Mucosa of descending colon (tissue), 3 donors: ENCODE measurements around the gene CEACAM16. TPM values are rescaled to one million over a fixed set of nuclear protein-coding genes. Genes with fewer than 3 reads are reported as not detected.
A peak's percentile ranks its signal among the peaks of the same experiment; 100 is the strongest.

Experiments used
- ATAC-seq: fragments of 200-7000 bp; cut with Tn5 transposase; one replicate; pipeline ENCODE4 v1.9.1; 2020; ENCODE audit warnings: mild to moderate bottlenecking, moderate library complexity
- DNase-seq, 3 donors: peaks; one replicate each; pipeline ENCODE4 v3.0.0-alpha.2; 2020
- H3K36me3 ChIP-seq: fragments of 200-600 bp; one replicate; pipeline ENCODE4 v1.8.0; 2021; ENCODE audit warnings: low read depth, mild to moderate bottlenecking
- H3K4me1 ChIP-seq: fragments of 200-600 bp; one replicate; pipeline ENCODE4 v1.8.0; 2021; ENCODE audit warnings: low read depth, mild to moderate bottlenecking
- H3K4me3 ChIP-seq: fragments of 200-600 bp; one replicate; pipeline ENCODE4 v1.8.0; 2021; ENCODE audit warnings: mild to moderate bottlenecking
- H3K9me3 ChIP-seq: fragments of 200-600 bp; one replicate; pipeline ENCODE4 v1.8.0; 2021; ENCODE audit warnings: mild to moderate bottlenecking
- intact Hi-C, 2 donors: fragments of 100-400 bp; cut with DNase I in 1 of 2; cut with micrococcal nuclease in 1 of 2; formaldehyde crosslinking; loops; one replicate each; pipeline versions ENCODE4 v1.11.0 to v1.11.1; 2022; cut with DNase I, micrococcal nuclease
- total RNA-seq, 3 donors: library from RNA; stranded (reverse); fragmentation: NEBNext Ultra II Directional in 2 of 3; extraction: Animal tissue kit (Norgen Biotek cat#: 25700) in 2 of 3; gene quantifications; one replicate each; pipeline versions ENCODE4 v1.2.1 to v1.2.4, GENCODE V29; 2021 to 2023
- TF ChIP-seq, protein P1 (sequence below): fragments of 200-600 bp; IDR thresholded peaks from one replicate; pipeline ENCODE4 v1.8.0; 2022; ENCODE audit warnings: antibody characterized with exemption, mild to moderate bottlenecking
- donor health status: DM: no; HTN: no; CAD: no; lungs with moderate emphysema.
- donor health status: DM: no; HTN: no; CAD: no.
- donor health status: DM: no; HTN: yes; CAD: no.

The CEACAM16 gene
- total RNA-seq, 3 donors from 2014 or later: 0.17 TPM; not detected in 2

DNA sequence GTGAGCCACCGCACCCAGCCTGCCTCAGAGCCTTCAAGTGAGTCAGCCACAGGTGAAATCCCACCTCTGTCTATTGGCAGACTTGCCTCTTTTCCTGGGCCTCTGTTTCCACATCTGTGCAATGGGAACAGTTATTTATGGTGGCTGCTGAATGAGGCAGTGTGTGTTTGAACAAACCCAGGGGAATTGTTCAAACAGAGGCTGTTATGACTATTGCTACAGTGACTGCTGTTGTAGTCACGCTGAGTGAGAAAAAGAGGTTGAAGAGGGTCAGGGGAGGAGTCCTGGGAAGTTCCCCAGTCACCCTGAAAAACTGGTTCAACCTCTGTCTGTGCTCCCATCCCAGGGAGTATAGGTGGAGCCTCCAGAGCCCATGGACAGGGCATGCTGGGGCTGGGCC, 27.6 kb upstream of the CEACAM16 start, which contains the start of gene CEACAM19:
Gene CEACAM19 (plus strand): TSS at position 83 of the 400 bp plus-strand sequence. CDS start 450 bp downstream, outside the sequence.
- intact Hi-C loops: no loop called here
- ATAC-seq: peak; percentile 65
- H3K36me3 ChIP-seq: no peaks in the 10 kb centered on the region
- TF ChIP-seq, protein P1, sequence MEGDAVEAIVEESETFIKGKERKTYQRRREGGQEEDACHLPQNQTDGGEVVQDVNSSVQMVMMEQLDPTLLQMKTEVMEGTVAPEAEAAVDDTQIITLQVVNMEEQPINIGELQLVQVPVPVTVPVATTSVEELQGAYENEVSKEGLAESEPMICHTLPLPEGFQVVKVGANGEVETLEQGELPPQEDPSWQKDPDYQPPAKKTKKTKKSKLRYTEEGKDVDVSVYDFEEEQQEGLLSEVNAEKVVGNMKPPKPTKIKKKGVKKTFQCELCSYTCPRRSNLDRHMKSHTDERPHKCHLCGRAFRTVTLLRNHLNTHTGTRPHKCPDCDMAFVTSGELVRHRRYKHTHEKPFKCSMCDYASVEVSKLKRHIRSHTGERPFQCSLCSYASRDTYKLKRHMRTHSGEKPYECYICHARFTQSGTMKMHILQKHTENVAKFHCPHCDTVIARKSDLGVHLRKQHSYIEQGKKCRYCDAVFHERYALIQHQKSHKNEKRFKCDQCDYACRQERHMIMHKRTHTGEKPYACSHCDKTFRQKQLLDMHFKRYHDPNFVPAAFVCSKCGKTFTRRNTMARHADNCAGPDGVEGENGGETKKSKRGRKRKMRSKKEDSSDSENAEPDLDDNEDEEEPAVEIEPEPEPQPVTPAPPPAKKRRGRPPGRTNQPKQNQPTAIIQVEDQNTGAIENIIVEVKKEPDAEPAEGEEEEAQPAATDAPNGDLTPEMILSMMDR: no peak
- no peak within 1 kb of the TSS for H3K4me3 ChIP-seq
- H3K9me3 ChIP-seq: no peaks in the 10 kb centered on the region
- DNase-seq: no peak
- no peaks in the 10 kb centered on the region for H3K4me1 ChIP-seq

DNA sequence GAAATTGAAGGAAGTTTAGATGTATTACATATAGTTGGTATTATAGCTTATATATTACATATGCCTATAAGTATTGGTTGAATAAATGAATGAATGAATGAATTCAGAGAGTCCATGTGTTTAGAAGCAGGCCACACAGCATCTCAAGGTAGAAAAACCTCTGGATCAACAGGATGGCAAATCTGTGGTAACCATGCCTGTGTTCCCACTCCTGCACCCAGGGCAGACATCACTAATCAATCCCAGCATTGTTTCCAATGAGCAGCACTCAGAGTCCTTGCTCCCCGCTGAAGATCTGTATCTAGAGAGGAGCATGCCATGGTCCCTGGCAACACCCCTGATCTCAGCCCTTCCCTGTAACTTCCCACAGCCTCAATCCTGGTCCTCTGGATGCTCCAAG, 26.7 kb upstream of the CEACAM16 start:
- TF ChIP-seq, protein P1: no peak
- H3K9me3 ChIP-seq: no peaks in the 10 kb centered on the region
- DNase-seq (no peak), ATAC-seq (no peak)
- intact Hi-C loops: no loop called here
- H3K36me3 ChIP-seq: no peaks in the 10 kb centered on the region
- no peaks in the 10 kb centered on the region for H3K4me1 ChIP-seq
- H3K4me3 ChIP-seq: no peak overlapping the region

DNA sequence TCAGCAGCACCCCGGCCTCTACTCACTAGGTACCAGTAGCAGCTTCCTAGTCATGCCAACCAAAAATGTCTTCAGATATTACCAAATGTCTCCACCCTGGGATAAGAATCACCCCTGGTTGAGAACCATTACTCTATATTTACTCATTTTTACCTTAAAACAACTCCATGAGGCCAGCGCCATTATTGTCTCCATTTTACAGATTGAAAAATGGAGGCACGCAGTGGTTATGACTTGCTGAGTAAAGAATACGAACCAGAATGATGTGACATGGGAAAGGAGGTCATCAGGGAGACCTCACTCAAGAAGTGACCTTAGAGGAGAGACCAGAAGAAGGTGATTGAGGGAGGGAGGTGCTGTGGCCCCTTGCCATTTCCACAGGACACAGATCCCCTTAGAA, 25.4 kb upstream of the CEACAM16 start:
- H3K36me3 ChIP-seq: no peaks in the 10 kb centered on the region
- H3K4me3 ChIP-seq: no peak overlapping the region
- intact Hi-C loops: no loop called here
- no peaks in the 10 kb centered on the region for H3K4me1 ChIP-seq
- TF ChIP-seq, protein P1: no peak
- no peaks in the 10 kb centered on the region for H3K9me3 ChIP-seq
- DNase-seq: no peak
- no peak for ATAC-seq

DNA sequence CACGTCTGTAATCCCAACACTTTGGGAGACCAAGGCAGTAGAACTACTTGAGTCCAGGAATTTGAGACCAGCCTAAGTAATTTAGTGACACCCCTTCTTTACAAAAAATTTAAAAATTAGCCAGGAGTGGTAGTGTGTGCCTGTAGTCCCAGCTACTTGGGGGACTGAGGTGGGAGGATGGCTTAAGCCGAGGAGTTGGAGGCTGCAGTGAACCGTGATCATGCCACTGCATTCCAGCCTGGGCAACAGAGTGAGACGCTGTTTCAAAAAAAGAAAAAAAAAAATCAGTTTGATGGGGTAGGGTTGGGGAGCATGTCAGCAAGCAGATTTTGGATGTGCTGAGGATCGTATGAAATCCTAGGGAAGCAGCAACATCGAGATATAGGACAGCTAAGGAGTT, 23.4 kb upstream of the CEACAM16 start:
- ATAC-seq (no peak), DNase-seq (no peak)
- Histone ChIP-seq H3K4me1 (peaks cover 2% of the 10 kb centered on the region), H3K36me3 (no peaks in the 10 kb centered on the region), H3K9me3 (no peaks in the 10 kb centered on the region), H3K4me3 (no peak overlapping the region)
- intact Hi-C loops: no loop called here
- TF ChIP-seq, protein P1: no peak

DNA sequence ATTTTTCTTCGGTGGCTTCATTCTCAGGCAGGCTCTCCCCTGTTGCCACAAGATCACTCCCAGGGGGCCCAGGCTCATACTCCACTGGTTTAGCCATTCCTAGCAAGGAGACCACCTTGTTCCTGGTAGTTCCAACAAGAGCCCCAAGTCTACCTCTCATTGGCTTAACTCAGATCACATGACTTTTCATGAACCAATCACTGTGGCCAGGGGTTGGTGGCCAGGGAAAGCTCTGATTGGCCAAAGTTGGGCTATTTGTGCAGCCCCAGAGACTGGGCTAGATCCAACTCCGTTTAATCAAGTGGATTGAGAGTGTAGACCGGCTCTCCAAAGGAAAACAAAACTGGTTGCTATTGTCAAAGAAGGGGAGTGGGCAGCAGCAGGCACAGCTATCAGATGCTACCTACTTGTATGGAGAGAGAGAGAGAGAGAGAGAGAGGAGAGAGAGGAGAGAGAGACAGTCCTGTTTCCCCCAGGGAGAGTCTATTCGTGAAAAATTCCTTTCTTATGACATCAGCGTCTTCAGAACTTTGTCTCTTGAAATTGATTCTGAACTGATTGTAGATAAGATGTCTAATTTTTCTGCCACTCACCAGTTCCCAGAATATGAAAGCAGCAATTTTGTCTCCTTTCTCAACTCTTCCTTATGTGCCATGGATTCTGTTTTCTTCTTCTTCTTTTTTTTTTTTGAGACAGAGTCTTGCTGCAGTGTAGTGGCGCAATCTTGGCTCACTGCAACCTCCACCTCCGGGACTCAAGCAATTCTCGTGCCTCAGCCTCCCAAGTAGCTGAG, 21.7 kb upstream of the CEACAM16 start:
- peaks cover 17% of the 10 kb centered on the region for H3K4me1 ChIP-seq
- no peak for ATAC-seq
- intact Hi-C loops: no loop called here
- DNase-seq: no peak
- H3K4me3 ChIP-seq: no peak overlapping the region
- H3K9me3 ChIP-seq: no peaks in the 10 kb centered on the region
- TF ChIP-seq, protein P1: no peak
- no peaks in the 10 kb centered on the region for H3K36me3 ChIP-seq
